Activated T-helper 2 cell treated with anti-CD3 and anti-CD28 coated beads, Interferon-gamma antibody, Interleukin-2, Interleukin-4, amounts not matched to agents 10 μg/mL and 5 μg/mL and 100 μg/mL, durations not matched to agents 14 hours and 24 hours and 36 hours (primary cell): ENCODE measurements around the gene CENPC. TPM values are rescaled to one million over a fixed set of nuclear protein-coding genes. Genes with fewer than 3 reads are reported as not detected.

ENCODE experiments used
- total RNA-seq: library from RNA; stranded (reverse); gene quantifications from 2 replicates; pipeline ENCODE4 v1.2.3, GENCODE V29; 2022

The CENPC gene
- total RNA-seq, 1 donor from 2014 or later = 32.0 TPM

Other genes with a start within 250 kb of the CENPC start
- gene STAP1, start 13.2 kb upstream of the CENPC start, total RNA-seq = 18.8 and 18.9 TPM in 2 replicates
- gene UBA6, start 155.7 kb upstream of the CENPC start, total RNA-seq = 84.8 and 88.4 TPM in 2 replicates
- not detected in 2 replicates for gene GNRHR, start 208.9 kb upstream of the CENPC start, total RNA-seq